Endothelial cell of umbilical vein (primary cell): ENCODE data around the gene SKI. TPM values are rescaled to one million over a fixed set of nuclear protein-coding genes. Genes with fewer than 3 reads are reported as not detected.

ENCODE experiments used
- BruUV-seq: library from RNA; stranded (reverse); fragments of 400-500 nt; replicated peaks from 2 replicates; lab custom pipeline; 2021; lab: Mats Ljungman, UMichigan
- CTCF ChIA-PET: fragments of 300-600, 350-600 bp; sonication (Branson Sonifier 250); formaldehyde crosslinking; loops from one replicate; lab custom pipeline; 2021; ENCODE audit warnings: antibody characterized with exemption, inconsistent platforms; lab: Charles Lee
- POLR2A ChIA-PET: fragments of 300-600, 350-600 bp; sonication (Branson Sonifier 250); formaldehyde crosslinking; loops from one replicate; lab custom pipeline; 2021; ENCODE audit warnings: antibody characterized with exemption, inconsistent platforms; lab: Charles Lee
- DNase-seq: peaks from one replicate; pipeline ENCODE4 v3.0.0-alpha.2; 2011; ENCODE audit warnings: low read depth, low spot score
- FAIRE-seq: peaks from 2 replicates; lab custom pipeline; 2011; peaks lifted over from hg19 to GRCh38; lab: Jason Lieb, UNC
- H2AFZ ChIP-seq: 2 replicates; pipeline ENCODE4 v1.6.0; 2012; ENCODE audit warnings: low read depth, low read length, control low read depth, inconsistent platforms
- H3K27ac ChIP-seq: 2 replicates; pipeline ENCODE4 v1.5.1; 2011; ENCODE audit warnings: low read depth, mild to moderate bottlenecking, control low read depth, low read length, moderate library complexity; ENCODE audit not compliant: insufficient read depth
- H3K27me3 ChIP-seq, 2 experiments: 2 replicates each; pipeline versions ENCODE4 v1.6.0 to v1.6.1; 2011; ENCODE audit warnings: low read length in 2 of 2, mixed read lengths in 1 of 2; ENCODE audit not compliant: control insufficient read depth in 2 of 2, insufficient read depth in 2 of 2
- H3K36me3 ChIP-seq, 2 experiments: 2 replicates in 1 of 2; 3 replicates in 1 of 2; pipeline ENCODE4 v1.5.1; 2011; ENCODE audit warnings: low read length in 2 of 2, mild to moderate bottlenecking in 1 of 2, moderate library complexity in 1 of 2; ENCODE audit not compliant: control insufficient read depth in 2 of 2, insufficient read depth in 2 of 2; ENCODE audit errors: extremely low read depth in 1 of 2
- H3K4me1 ChIP-seq: 3 replicates; pipeline ENCODE4 v1.5.1; 2011; ENCODE audit warnings: mild to moderate bottlenecking, low read length; ENCODE audit not compliant: control insufficient read depth, insufficient read depth; ENCODE audit errors: extremely low read depth
- H3K4me2 ChIP-seq: 2 replicates; pipeline ENCODE4 v1.6.1; 2011; ENCODE audit warnings: low read length, control low read depth, mixed read lengths; ENCODE audit not compliant: insufficient read depth
- H3K4me3 ChIP-seq, 3 experiments: fragments of 200-600 bp in 1 of 3; sonication (generic), shearing (Covaris generic) in 1 of 3; replicated peaks in 1 of 3; 2 replicates each; pipeline ENCODE4 v1.5.1; 2011 to 2016; ENCODE audit warnings: control low read depth in 3 of 3, low read length in 3 of 3, mild to moderate bottlenecking in 2 of 3, inconsistent platforms in 1 of 3, low read depth in 1 of 3, moderate library complexity in 1 of 3; ENCODE audit not compliant: insufficient read depth in 1 of 3
- H3K79me2 ChIP-seq: 2 replicates; pipeline ENCODE4 v1.6.0; 2012; ENCODE audit warnings: low read length, inconsistent platforms; ENCODE audit not compliant: control insufficient read depth, insufficient read depth
- H3K9ac ChIP-seq: replicated peaks from 2 replicates; pipeline ENCODE3; 2011; ENCODE audit warnings: low read length, control low read depth; ENCODE audit not compliant: insufficient read depth; ENCODE audit errors: extremely low read depth
- H3K9me1 ChIP-seq: replicated peaks from 3 replicates; pipeline ENCODE4 v1.6.0; 2011; ENCODE audit warnings: mild to moderate bottlenecking, low read length; ENCODE audit not compliant: control insufficient read depth, insufficient read depth; ENCODE audit errors: extremely low read depth
- H3K9me3 ChIP-seq: replicated peaks from 2 replicates; pipeline ENCODE4 v1.5.1; 2012; ENCODE audit warnings: low read length, inconsistent platforms; ENCODE audit not compliant: control insufficient read depth, insufficient read depth
- H4K20me1 ChIP-seq: replicated peaks from 2 replicates; pipeline ENCODE3; 2011; ENCODE audit warnings: mild to moderate bottlenecking, low read length; ENCODE audit not compliant: control insufficient read depth, insufficient read depth; ENCODE audit errors: extremely low read depth
- EZH2 ChIP-seq: IDR thresholded peaks from 2 replicates; pipeline ENCODE4 v1.6.1; 2012; ENCODE audit warnings: borderline replicate concordance, low read depth, mild to moderate bottlenecking, moderate library complexity, low read length, inconsistent platforms; ENCODE audit not compliant: severe bottlenecking
- FOS ChIP-seq: IDR thresholded peaks from 2 replicates; pipeline ENCODE4 v1.6.1; 2011; ENCODE audit warnings: mild to moderate bottlenecking, low read length, moderate library complexity, borderline replicate concordance; ENCODE audit not compliant: insufficient read depth
- GATA2 ChIP-seq: IDR thresholded peaks from 2 replicates; pipeline ENCODE4 v1.7.0; 2011; ENCODE audit warnings: low read depth, mild to moderate bottlenecking, moderate library complexity, mixed read lengths, low read length; ENCODE audit not compliant: insufficient read length, insufficient read depth
- JUN ChIP-seq: IDR thresholded peaks from 2 replicates; pipeline ENCODE4 v1.6.1; 2011; ENCODE audit warnings: borderline replicate concordance, low read depth; ENCODE audit not compliant: insufficient read length, insufficient read depth
- MYC ChIP-seq: IDR thresholded peaks from one replicate; pipeline ENCODE4 v1.6.1; 2011; ENCODE audit warnings: mild to moderate bottlenecking, low read depth, low read length
- POLR2A ChIP-seq: IDR thresholded peaks from 2 replicates; pipeline ENCODE4 v1.6.1; 2012; ENCODE audit warnings: low read depth, mild to moderate bottlenecking, control low read depth, low read length
- POLR2AphosphoS5 ChIP-seq: IDR thresholded peaks from 2 replicates; pipeline ENCODE4 v1.6.1; 2012; ENCODE audit warnings: low read depth, mild to moderate bottlenecking, control low read depth, low read length, moderate library complexity; ENCODE audit not compliant: insufficient read depth
- dilution Hi-C: fragments of 300-500 bp; cut with MboI; formaldehyde crosslinking; loops from one replicate; pipeline ENCODE4 v1.15.0; 2019; ENCODE audit warnings: low sequenced_read_pairs; ENCODE audit not compliant: extremely low pct_ligation_motif_present
- intact Hi-C: fragments of 100-400 bp; cut with micrococcal nuclease; formaldehyde crosslinking; loops from one replicate; pipeline ENCODE4 v1.10.0; 2022
- polyA plus RNA-seq, 4 experiments: library from polyadenylated mRNA; depleted of rRNA in 3 of 4; stranded (reverse) in 3 of 4; unstranded in 1 of 4; fragments of >200 nt; gene quantifications; 2 replicates each; pipeline versions ENCODE4 v1.2.1 to v1.2.3, GENCODE V29; 2011 to 2012; ENCODE audit warnings: missing spikeins in 1 of 4
- total RNA-seq: library from RNA; stranded (reverse); gene quantifications from 2 replicates; pipeline ENCODE4 v1.2.3, GENCODE V29; 2021
- TF ChIP-seq, protein P1 (sequence below), 2 donors: IDR thresholded peaks; 1 replicate in 1 of 2; 2 replicates in 1 of 2; pipeline ENCODE4 v1.5.1; 2011; ENCODE audit warnings: low read length in 2 of 2, mild to moderate bottlenecking in 2 of 2, moderate library complexity in 2 of 2, control low read depth in 1 of 2, inconsistent platforms in 1 of 2, low read depth in 1 of 2; ENCODE audit not compliant: insufficient read depth in 1 of 2; ENCODE audit errors: extremely low read depth in 1 of 2
- TF ChIP-seq, protein P2 (sequence below): IDR thresholded peaks from 2 replicates; pipeline ENCODE4 v1.6.1; 2011; ENCODE audit not compliant: insufficient read depth, insufficient read length

Gene SKI
- total and polyA plus RNA-seq, 2 donors (not counting 3 experiments of a cell fraction or from before 2014, with no cell fraction given): 11.6 to 80.3 TPM

DNA sequence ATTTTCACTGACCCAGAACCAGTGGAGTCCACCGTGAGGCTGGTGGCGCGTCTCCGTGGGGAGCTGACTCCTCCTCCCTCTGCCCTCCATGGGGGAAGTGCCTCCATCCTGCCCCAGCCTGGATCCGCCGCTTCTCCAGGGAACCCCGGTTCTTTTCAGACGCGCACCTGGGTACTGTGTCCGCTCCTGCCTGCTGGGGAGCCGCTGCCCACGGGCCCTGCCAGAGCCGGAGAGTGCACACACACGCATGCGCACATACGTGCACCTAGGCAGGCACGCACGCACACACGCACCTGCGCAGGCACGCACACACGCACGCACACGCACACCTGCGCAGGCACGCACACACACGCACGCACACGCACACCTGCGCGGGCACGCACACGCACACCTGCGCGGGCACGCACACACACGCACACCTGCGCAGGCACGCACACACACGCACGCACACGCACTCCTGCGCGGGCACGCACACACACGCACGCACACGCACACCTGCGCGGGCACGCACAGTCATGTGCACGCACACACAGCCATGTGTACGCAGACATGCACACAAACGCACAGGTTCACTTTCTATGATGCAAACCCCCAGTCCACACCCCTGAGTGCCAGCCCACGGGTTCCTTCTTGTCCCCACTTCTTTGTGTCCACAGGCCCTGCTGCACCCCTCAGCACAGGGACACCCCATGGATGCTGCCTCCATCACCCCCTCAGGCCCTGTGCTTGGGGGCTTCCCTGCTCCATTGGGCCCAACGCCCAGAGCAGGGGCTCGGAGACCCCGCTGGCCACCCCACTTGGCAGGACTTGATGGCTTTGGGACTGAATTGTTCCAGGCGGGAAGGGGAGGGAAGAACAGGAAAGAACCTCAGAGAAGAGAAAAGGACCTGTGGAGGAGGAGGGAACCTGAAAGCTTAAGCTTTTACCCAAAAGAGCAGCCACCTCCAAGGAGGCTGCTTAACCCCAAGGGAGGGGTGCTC, 120.5 kb downstream of the SKI start:
- ChIA-PET POLR2A (no interaction called here), CTCF (no interaction called here)
- no peaks in the 10 kb centered on the region for H3K36me3 ChIP-seq
- H3K9ac ChIP-seq: no peak overlapping the region
- no peaks in the 10 kb centered on the region for H3K27me3 ChIP-seq
- TF ChIP-seq MYC (no peak), JUN (no peak), GATA2 (no peak), POLR2AphosphoS5 (no peak), FOS (no peak), POLR2A (no peak), EZH2 (no peak)
- TF ChIP-seq, protein P1, sequence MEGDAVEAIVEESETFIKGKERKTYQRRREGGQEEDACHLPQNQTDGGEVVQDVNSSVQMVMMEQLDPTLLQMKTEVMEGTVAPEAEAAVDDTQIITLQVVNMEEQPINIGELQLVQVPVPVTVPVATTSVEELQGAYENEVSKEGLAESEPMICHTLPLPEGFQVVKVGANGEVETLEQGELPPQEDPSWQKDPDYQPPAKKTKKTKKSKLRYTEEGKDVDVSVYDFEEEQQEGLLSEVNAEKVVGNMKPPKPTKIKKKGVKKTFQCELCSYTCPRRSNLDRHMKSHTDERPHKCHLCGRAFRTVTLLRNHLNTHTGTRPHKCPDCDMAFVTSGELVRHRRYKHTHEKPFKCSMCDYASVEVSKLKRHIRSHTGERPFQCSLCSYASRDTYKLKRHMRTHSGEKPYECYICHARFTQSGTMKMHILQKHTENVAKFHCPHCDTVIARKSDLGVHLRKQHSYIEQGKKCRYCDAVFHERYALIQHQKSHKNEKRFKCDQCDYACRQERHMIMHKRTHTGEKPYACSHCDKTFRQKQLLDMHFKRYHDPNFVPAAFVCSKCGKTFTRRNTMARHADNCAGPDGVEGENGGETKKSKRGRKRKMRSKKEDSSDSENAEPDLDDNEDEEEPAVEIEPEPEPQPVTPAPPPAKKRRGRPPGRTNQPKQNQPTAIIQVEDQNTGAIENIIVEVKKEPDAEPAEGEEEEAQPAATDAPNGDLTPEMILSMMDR (IDR thresholded peaks at IDR 0.05; ENCODE audit: extremely low read depth in 1 of 2, insufficient read depth in 1 of 2, low read depth in 1 of 2, low read length in 2 of 2): no peak
- TF ChIP-seq, protein P2, sequence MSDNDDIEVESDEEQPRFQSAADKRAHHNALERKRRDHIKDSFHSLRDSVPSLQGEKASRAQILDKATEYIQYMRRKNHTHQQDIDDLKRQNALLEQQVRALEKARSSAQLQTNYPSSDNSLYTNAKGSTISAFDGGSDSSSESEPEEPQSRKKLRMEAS: no peak
- no peak for FAIRE-seq
- intact Hi-C loops (no loop called here), dilution Hi-C loops (no loop called here)
- no TSS peak for BruUV-seq
- H3K27ac ChIP-seq: no peak overlapping the region
- H3K4me2 ChIP-seq: no peak overlapping the region
- DNase-seq: no peak
- H3K4me1 ChIP-seq: no peaks in the 10 kb centered on the region
- no peaks in the 10 kb centered on the region for H3K9me3 ChIP-seq
- no peak overlapping the region for H2AFZ ChIP-seq
- no peaks in the 10 kb centered on the region for H3K9me1 ChIP-seq
- H3K79me2 ChIP-seq: no peaks in the 10 kb centered on the region
- no peaks in the 10 kb centered on the region for H4K20me1 ChIP-seq
- H3K4me3 ChIP-seq: no peak overlapping the region
